VCaP (cell line): Measurements from ENCODE around the gene PLA2G2C.
"Not testable (repeated sequence)": the region's sequence is repeated elsewhere in the genome, so short reads cannot be mapped to it uniquely, and the experiment has no call there.

Experiments
- H3K27ac ChIP-seq: fragments of 450-650 bp; 2 replicates; pipeline ENCODE4 v1.5.1; 2017
- CTCF ChIP-seq: fragments of 450-650 bp; conservative IDR thresholded peaks from 2 replicates; pipeline ENCODE4 v1.5.1; 2017; ENCODE audit warnings: mild to moderate bottlenecking, moderate library complexity

The PLA2G2C gene

DNA sequence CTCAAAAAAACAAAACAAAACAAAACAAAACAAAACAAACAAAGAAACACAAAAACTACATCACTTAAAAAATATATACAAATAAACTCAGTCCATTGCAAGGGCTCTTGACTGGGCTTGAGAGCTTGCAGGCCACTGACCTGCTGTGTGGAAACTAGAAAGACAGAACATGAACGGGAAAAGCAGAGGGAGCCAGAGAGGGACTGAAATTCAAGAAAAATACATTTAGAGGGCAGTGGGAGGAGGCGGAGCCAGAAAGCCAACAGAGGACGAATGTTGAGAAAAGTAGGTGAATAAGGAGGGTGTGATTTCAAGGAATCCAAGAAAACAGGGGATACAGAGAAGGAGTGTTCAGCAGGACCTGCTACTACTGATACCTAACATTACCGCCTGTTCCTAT is 41.4 kb upstream of the PLA2G2C start:
- H3K27ac ChIP-seq, result no peak overlapping the region
- TF ChIP-seq CTCF, result no peak

DNA sequence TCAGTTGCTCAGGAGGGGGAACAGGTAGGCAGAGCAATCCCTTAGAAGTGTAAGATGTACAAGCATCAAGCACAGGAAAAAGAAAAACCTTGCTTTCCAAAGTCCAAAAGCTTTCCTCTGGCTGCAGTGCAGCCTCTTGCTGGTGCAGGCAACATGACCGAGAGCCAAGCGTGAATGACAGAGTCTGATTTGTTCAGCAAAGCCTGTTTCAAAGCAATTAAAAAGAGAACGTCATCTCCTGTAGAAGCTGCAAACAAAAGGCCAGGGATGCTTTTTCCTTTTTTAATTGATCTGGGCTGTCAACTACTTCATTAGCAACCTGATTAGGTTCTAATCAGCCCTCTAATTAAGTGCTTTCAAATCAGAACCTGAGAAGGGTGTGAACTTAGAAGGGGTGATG is 38.2 kb upstream of the PLA2G2C start:
- no peak overlapping the region for H3K27ac ChIP-seq
- no peak for TF ChIP-seq CTCF

GRCh38 chr1:20223551-20224419 is 37.5 kb upstream of the PLA2G2C start:
- H3K27ac ChIP-seq, result no peak overlapping the region
- TF ChIP-seq CTCF, result no peak

DNA sequence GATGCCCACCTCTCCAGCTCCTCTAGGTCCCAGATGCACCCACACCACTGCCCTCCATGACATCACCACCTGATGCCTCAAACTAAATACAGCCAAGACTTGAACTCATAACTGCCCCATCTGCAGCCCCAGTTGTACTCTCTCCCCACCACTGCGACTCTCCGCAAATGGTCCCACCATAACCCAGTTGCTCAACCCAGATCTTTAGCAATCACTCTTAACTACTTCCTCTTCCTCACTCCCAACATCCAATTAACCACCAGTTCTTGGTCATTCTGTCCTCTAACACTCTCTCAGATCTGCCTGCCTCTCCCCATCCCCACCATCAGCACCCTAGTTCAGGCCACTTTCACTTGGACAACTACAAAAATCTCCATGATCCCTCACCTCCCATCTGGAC is 36.8 kb upstream of the PLA2G2C start:
- no peak overlapping the region for H3K27ac ChIP-seq
- TF ChIP-seq CTCF, result no peak

GRCh38 chr1:20220036-20220435 is 33.7 kb upstream of the PLA2G2C start:
- no peak overlapping the region for H3K27ac ChIP-seq
- TF ChIP-seq CTCF, result no peak

GRCh38 chr1:20219053-20219452 is 32.7 kb upstream of the PLA2G2C start:
- not testable (repeated sequence) for H3K27ac ChIP-seq

GRCh38 chr1:20216574-20216973 is 30.3 kb upstream of the PLA2G2C start:
- TF ChIP-seq CTCF, result peak; percentile 69
- peak overlapping the region; percentile 96; the same call in 1 of the 2 replicates for H3K27ac ChIP-seq

GRCh38 chr1:20215716-20216115 is 29.4 kb upstream of the PLA2G2C start:
- H3K27ac ChIP-seq, result peak overlapping the region; percentile 96; the same call in 1 of the 2 replicates
- TF ChIP-seq CTCF, result no peak
